ENCODE data around the gene SLC5A2.
A peak's percentile ranks its signal among the peaks of the same experiment; 100 is the strongest.

Gene SLC5A2

GRCh38 chr16:31487720-31488467 lies 5.0 kb downstream of the SLC5A2 start:
- DNase-seq, result peak; percentile 73
- Histone ChIP-seq H3K27me3 (replicated peaks; ENCODE audit: insufficient read depth, low read length) (0 out of 2 replicates have a peak, but pooled peaks cover 6% of the 10 kb centered on the region), H3K36me3 (replicated peaks; ENCODE audit: insufficient read depth, low read length) (no peaks in the 10 kb centered on the region), H4K20me1 (ENCODE audit: insufficient read depth, low read length) (no peaks in the 10 kb centered on the region), H3F3A (ENCODE audit: insufficient read depth, low read length) (no peaks in the 10 kb centered on the region), H3K79me2 (ENCODE audit: low read length) (no peaks in the 10 kb centered on the region), H3K4me3 (ENCODE audit: low read length) (peak overlapping the region; percentile 66), H3K9ac (ENCODE audit: low read length) (peak overlapping the region; percentile 9; the same call in 1 of the 2 replicates), H3K4me2 (ENCODE audit: low read depth, low read length) (peak overlapping the region; percentile 80), H3K9me3 (replicated peaks; ENCODE audit: insufficient read depth, low read length) (no peaks in the 10 kb centered on the region), H3K9me2 (replicated peaks; ENCODE audit: insufficient read depth, low read length) (no peaks in the 10 kb centered on the region), H3K4me1 (ENCODE audit: low read length) (no peaks in the 10 kb centered on the region), H2AFZ (ENCODE audit: low read length) (peak overlapping the region; percentile 77), H3K27ac (ENCODE audit: low read length) (no peak overlapping the region)
- TF ChIP-seq EZH2phosphoT487 (IDR thresholded peaks at IDR 0.05; ENCODE audit: low read length), result no peak
- TF ChIP-seq CTCF (IDR thresholded peaks at IDR 0.05; ENCODE audit: low read length), result no peak
- TF ChIP-seq EZH2 (optimal IDR thresholded peaks at IDR 0.05; ENCODE audit: low read depth, low read length), result no peak

- Histone ChIP-seq H3K27me3 (replicated peaks; ENCODE audit: insufficient read depth, low read length) (0 out of 2 replicates have a peak, but pooled peaks cover 6% of the 10 kb centered on the region), H3K9me2 (replicated peaks; ENCODE audit: insufficient read depth, low read length) (no peaks in the 10 kb centered on the region), H3K4me3 (ENCODE audit: low read length) (peak overlapping the region; percentile 66; the same call in 1 of the 2 replicates), H3K9ac (ENCODE audit: low read length) (no peak overlapping the region), H3K9me3 (replicated peaks; ENCODE audit: insufficient read depth, low read length) (no peaks in the 10 kb centered on the region), H3F3A (ENCODE audit: insufficient read depth, low read length) (no peaks in the 10 kb centered on the region), H4K20me1 (ENCODE audit: insufficient read depth, low read length) (no peaks in the 10 kb centered on the region), H3K4me1 (ENCODE audit: low read length) (no peaks in the 10 kb centered on the region), H3K4me2 (ENCODE audit: low read depth, low read length) (peak overlapping the region; percentile 80; the same call in 1 of the 2 replicates), H3K27ac (ENCODE audit: low read length) (no peak overlapping the region), H2AFZ (ENCODE audit: low read length) (no peak overlapping the region), H3K79me2 (ENCODE audit: low read length) (no peaks in the 10 kb centered on the region), H3K36me3 (replicated peaks; ENCODE audit: insufficient read depth, low read length) (no peaks in the 10 kb centered on the region)
- DNase-seq, result no peak
- TF ChIP-seq EZH2phosphoT487 (IDR thresholded peaks at IDR 0.05; ENCODE audit: low read length) (no peak), EZH2 (optimal IDR thresholded peaks at IDR 0.05; ENCODE audit: low read depth, low read length) (no peak), CTCF (IDR thresholded peaks at IDR 0.05; ENCODE audit: low read length) (no peak)
These were observed 5.8 kb downstream of the SLC5A2 start for GRCh38 chr16:31488468-31489297.

- TF ChIP-seq CTCF (IDR thresholded peaks at IDR 0.05; ENCODE audit: low read length) (no peak), EZH2phosphoT487 (IDR thresholded peaks at IDR 0.05; ENCODE audit: low read length) (no peak), EZH2 (optimal IDR thresholded peaks at IDR 0.05; ENCODE audit: low read depth, low read length) (no peak)
- no peaks in the 10 kb centered on the region for H3K9me2 ChIP-seq (replicated peaks; ENCODE audit: insufficient read depth, low read length)
- 0 out of 2 replicates have a peak, but pooled peaks cover 6% of the 10 kb centered on the region for H3K27me3 ChIP-seq (replicated peaks; ENCODE audit: insufficient read depth, low read length)
- H3K79me2 ChIP-seq (ENCODE audit: low read length), result no peaks in the 10 kb centered on the region
- DNase-seq, result no peak
- H3K9me3 ChIP-seq (replicated peaks; ENCODE audit: insufficient read depth, low read length), result no peaks in the 10 kb centered on the region
- H3K36me3 ChIP-seq (replicated peaks; ENCODE audit: insufficient read depth, low read length), result no peaks in the 10 kb centered on the region
- no peak overlapping the region for H3K4me3 ChIP-seq (ENCODE audit: low read length)
- no peak overlapping the region for H3K4me2 ChIP-seq (ENCODE audit: low read depth, low read length)
- no peaks in the 10 kb centered on the region for H4K20me1 ChIP-seq (ENCODE audit: insufficient read depth, low read length)
- no peak overlapping the region for H3K27ac ChIP-seq (ENCODE audit: low read length)
- no peaks in the 10 kb centered on the region for H3F3A ChIP-seq (ENCODE audit: insufficient read depth, low read length)
- no peaks in the 10 kb centered on the region for H3K4me1 ChIP-seq (ENCODE audit: low read length)
- H2AFZ ChIP-seq (ENCODE audit: low read length), result no peak overlapping the region
- H3K9ac ChIP-seq (ENCODE audit: low read length), result no peak overlapping the region
These were observed 6.3 kb downstream of the SLC5A2 start for GRCh38 chr16:31489298-31489564.
